RWPE1 (cell line): Measurements from ENCODE around the gene PTPRK.

Experiments used
- CTCF ChIA-PET: fragments of 350-600 bp; sonication (Branson Sonifier 250); formaldehyde crosslinking; extraction: SDS; loops from one replicate; lab custom pipeline; 2021; lab: Yijun Ruan, JAX
- POLR2A ChIA-PET: fragments of 400-600 bp; formaldehyde crosslinking; extraction: SDS; loops from one replicate; lab custom pipeline; 2020; ENCODE audit warnings: antibody characterized with exemption; ENCODE audit not compliant: low non-redundant PET; lab: Yijun Ruan, JAX
- DNase-seq: peaks from one replicate; pipeline ENCODE4 v3.0.0; 2012; ENCODE audit warnings: low spot score
- H3K27ac ChIP-seq: fragments of 450-650 bp; 2 replicates; pipeline ENCODE4 v1.5.1; 2017
- CTCF ChIP-seq: fragments of 450-650 bp; conservative IDR thresholded peaks from 2 replicates; pipeline ENCODE4 v1.5.1; 2017; ENCODE audit warnings: low read depth, mild to moderate bottlenecking

Gene PTPRK

GRCh38 chr6:128280066-128280465, 240.3 kb downstream of the PTPRK start:
- TF ChIP-seq CTCF: no peak
- ChIA-PET CTCF (no interaction called here), POLR2A (no interaction called here)
- no peak for DNase-seq
- no peak overlapping the region for H3K27ac ChIP-seq

GRCh38 chr6:128278836-128279235, 241.6 kb downstream of the PTPRK start:
- DNase-seq: no peak
- CTCF ChIA-PET: interaction anchor here (0.5 to 0.6 kb wide), 2 partner anchors 53 to 288 kb away, joined by 3 to 4 read pairs; no protein-coding TSS in a partner anchor
- no peak overlapping the region for H3K27ac ChIP-seq
- TF ChIP-seq CTCF: no peak
- POLR2A ChIA-PET: no interaction called here

GRCh38 chr6:128277379-128277778, 243.0 kb downstream of the PTPRK start:
- CTCF ChIA-PET: interaction anchor here (0.7 kb wide), 1 partner anchor 262 kb away, joined by 3 read pairs; no protein-coding TSS in a partner anchor
- DNase-seq: no peak
- no peak for TF ChIP-seq CTCF
- no peak overlapping the region for H3K27ac ChIP-seq
- POLR2A ChIA-PET: no interaction called here

GRCh38 chr6:128276311-128276710, 244.1 kb downstream of the PTPRK start:
- TF ChIP-seq CTCF: no peak
- CTCF ChIA-PET: no interaction called here
- no peak for DNase-seq
- no peak overlapping the region for H3K27ac ChIP-seq
- POLR2A ChIA-PET: no interaction called here

GRCh38 chr6:128275681-128276080, 244.7 kb downstream of the PTPRK start:
- ChIA-PET CTCF (no interaction called here), POLR2A (no interaction called here)
- no peak for DNase-seq
- no peak for TF ChIP-seq CTCF
- H3K27ac ChIP-seq: no peak overlapping the region

- H3K27ac ChIP-seq: no peak overlapping the region
- ChIA-PET CTCF (no interaction called here), POLR2A (no interaction called here)
- no peak for TF ChIP-seq CTCF
- DNase-seq: no peak
Measured at GRCh38 chr6:128275030-128275429, 245.4 kb downstream of the PTPRK start.

GRCh38 chr6:128271527-128271926, 248.9 kb downstream of the PTPRK start:
- CTCF ChIA-PET: no interaction called here
- DNase-seq: no peak
- H3K27ac ChIP-seq: no peak overlapping the region
- TF ChIP-seq CTCF: no peak
- POLR2A ChIA-PET: no interaction called here
